Measurements from ENCODE around the gene THBS3. TPM values are rescaled to one million over a fixed set of nuclear protein-coding genes. Genes with fewer than 3 reads are reported as not detected.
A peak's percentile ranks its signal among the peaks of the same experiment; 100 is the strongest.

The THBS3 gene
- total and polyA plus RNA-seq, 2 of the 13 experiments (the other 11 are each of a cell fraction or from before 2014, with no cell fraction given) = 0.86 to 3.6 TPM

DNA sequence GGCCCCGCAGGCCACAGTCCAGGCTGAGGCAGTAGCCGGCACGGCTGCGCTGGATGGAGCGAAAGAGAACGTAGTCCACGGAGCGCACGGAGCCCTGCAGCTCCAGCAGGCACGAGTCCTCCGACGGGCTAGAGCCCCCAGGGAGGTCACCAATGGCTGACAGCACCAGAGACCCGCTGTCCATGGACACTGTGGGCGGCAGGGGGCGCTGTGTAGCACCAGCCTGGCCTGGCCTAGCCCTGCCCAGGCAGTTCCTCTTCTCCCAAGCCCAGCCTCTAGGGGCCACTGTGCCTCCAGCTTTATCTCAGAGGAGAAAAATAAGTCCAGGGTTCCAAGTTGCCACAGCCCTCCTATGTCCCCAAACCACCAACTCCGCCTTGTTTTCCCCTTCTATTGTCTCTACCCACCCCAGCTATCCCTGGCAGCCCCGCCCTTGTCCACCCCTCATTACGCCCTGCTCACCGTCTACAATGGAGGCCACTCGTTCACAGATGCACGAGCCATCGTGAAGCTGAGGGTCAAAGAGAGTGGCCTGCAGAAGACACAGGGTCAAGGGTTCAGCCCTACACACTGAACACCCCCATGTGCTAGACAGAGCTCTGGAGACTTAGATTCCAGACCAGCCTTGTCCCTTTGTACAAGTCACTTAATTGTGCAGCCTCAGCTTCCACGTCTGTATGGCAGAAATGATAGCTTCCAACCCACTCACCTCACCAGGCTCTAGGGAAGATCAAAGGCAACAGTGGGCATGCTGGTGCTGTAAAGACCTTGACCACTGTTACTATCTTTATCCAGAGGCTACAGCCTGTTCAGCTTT, 43.1 kb upstream of the THBS3 start (continued):
- TF ChIP-seq SAP130 (CRISPR knock-in tag; IDR thresholded peaks at IDR 0.05; ENCODE audit: low read depth) (peak; percentile 69), PCBP2 (optimal IDR thresholded peaks at IDR 0.05; ENCODE audit: low read depth, low read length, poor library complexity, severe bottlenecking) (no peak), ZC3H4 (CRISPR knock-in tag; IDR thresholded peaks at IDR 0.05; ENCODE audit: borderline replicate concordance) (no peak), ZNF333 (CRISPR knock-in tag; IDR thresholded peaks at IDR 0.05; ENCODE audit: borderline replicate concordance) (no peak), CHCHD3 (CRISPR knock-in tag; IDR thresholded peaks at IDR 0.05) (0 out of 2 replicates have a peak, but pooled peaks have one; percentile 34), BORCS8-MEF2B (CRISPR knock-in tag; IDR thresholded peaks at IDR 0.05) (peak; percentile 49; the same call in 1 of the 2 replicates), KLF12 (CRISPR knock-in tag; IDR thresholded peaks at IDR 0.05; ENCODE audit: borderline replicate concordance) (peak; percentile 67; the same call in 1 of the 2 replicates), HDAC1 (CRISPR knock-in tag; IDR thresholded peaks at IDR 0.05) (peak; percentile 64), KLF16 (CRISPR knock-in tag; IDR thresholded peaks at IDR 0.05) (peak in 1 of 2 experiments; percentile 45; a peak in 1 of 4 replicates), ZBTB38 (CRISPR knock-in tag; IDR thresholded peaks at IDR 0.05) (0 out of 2 replicates have a peak, but pooled peaks have one; percentile 60), RFX3 (CRISPR knock-in tag; IDR thresholded peaks at IDR 0.05) (no peak), MAFF (IDR thresholded peaks at IDR 0.05; ENCODE audit: low read depth, low read length) (peak; percentile 5; the same call in 1 of the 2 replicates), ZMYM3 (CRISPR knock-in tag; IDR thresholded peaks at IDR 0.05) (no peak; the same call in 1 of the 2 replicates), ZNF556 (CRISPR knock-in tag; IDR thresholded peaks at IDR 0.05; ENCODE audit: borderline replicate concordance) (no peak), ZNF792 (CRISPR knock-in tag; IDR thresholded peaks at IDR 0.05) (no peak), ZNF766 (CRISPR knock-in tag; IDR thresholded peaks at IDR 0.05; ENCODE audit: borderline replicate concordance) (peak; percentile 72; the same call in 1 of the 2 replicates), ZNF256 (CRISPR knock-in tag; conservative IDR thresholded peaks at IDR 0.05) (no peak)
- TF ChIP-seq, protein P1, sequence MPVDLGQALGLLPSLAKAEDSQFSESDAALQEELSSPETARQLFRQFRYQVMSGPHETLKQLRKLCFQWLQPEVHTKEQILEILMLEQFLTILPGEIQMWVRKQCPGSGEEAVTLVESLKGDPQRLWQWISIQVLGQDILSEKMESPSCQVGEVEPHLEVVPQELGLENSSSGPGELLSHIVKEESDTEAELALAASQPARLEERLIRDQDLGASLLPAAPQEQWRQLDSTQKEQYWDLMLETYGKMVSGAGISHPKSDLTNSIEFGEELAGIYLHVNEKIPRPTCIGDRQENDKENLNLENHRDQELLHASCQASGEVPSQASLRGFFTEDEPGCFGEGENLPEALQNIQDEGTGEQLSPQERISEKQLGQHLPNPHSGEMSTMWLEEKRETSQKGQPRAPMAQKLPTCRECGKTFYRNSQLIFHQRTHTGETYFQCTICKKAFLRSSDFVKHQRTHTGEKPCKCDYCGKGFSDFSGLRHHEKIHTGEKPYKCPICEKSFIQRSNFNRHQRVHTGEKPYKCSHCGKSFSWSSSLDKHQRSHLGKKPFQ (CRISPR knock-in tag; IDR thresholded peaks at IDR 0.05; ENCODE audit: insufficient replicate concordance) = no peak
- TF ChIP-seq, protein P2, sequence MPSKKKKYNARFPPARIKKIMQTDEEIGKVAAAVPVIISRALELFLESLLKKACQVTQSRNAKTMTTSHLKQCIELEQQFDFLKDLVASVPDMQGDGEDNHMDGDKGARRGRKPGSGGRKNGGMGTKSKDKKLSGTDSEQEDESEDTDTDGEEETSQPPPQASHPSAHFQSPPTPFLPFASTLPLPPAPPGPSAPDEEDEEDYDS (CRISPR knock-in tag; IDR thresholded peaks at IDR 0.05) = peak; percentile 10; the same call in 1 of the 2 replicates
- TF ChIP-seq, protein P3, sequence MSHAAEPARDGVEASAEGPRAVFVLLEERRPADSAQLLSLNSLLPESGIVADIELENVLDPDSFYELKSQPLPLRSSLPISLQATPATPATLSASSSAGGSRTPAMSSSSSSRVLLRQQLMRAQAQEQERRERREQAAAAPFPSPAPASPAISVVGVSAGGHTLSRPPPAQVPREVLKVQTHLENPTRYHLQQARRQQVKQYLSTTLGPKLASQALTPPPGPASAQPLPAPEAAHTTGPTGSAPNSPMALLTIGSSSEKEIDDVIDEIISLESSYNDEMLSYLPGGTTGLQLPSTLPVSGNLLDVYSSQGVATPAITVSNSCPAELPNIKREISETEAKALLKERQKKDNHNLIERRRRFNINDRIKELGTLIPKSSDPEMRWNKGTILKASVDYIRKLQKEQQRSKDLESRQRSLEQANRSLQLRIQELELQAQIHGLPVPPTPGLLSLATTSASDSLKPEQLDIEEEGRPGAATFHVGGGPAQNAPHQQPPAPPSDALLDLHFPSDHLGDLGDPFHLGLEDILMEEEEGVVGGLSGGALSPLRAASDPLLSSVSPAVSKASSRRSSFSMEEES (CRISPR knock-in tag; IDR thresholded peaks at IDR 0.05) = no peak
- TF ChIP-seq, protein P4, sequence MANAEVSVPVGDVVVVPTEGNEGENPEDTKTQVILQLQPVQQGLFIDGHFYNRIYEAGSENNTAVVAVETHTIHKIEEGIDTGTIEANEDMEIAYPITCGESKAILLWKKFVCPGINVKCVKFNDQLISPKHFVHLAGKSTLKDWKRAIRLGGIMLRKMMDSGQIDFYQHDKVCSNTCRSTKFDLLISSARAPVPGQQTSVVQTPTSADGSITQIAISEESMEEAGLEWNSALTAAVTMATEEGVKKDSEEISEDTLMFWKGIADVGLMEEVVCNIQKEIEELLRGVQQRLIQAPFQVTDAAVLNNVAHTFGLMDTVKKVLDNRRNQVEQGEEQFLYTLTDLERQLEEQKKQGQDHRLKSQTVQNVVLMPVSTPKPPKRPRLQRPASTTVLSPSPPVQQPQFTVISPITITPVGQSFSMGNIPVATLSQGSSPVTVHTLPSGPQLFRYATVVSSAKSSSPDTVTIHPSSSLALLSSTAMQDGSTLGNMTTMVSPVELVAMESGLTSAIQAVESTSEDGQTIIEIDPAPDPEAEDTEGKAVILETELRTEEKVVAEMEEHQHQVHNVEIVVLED (CRISPR knock-in tag; IDR thresholded peaks at IDR 0.05; ENCODE audit: borderline replicate concordance) = peak; percentile 47; the same call in 1 of the 2 replicates
